Sigmoid colon (tissue), 4 donors: ENCODE measurements around the gene GALNT12.

ENCODE experiments used
- CTCF ChIP-seq, 4 experiments: fragments of 450-650 bp in 3 of 4; fragments of 200-600 bp in 1 of 4; IDR thresholded peaks; one replicate each; pipeline ENCODE4 v1.5.1; 2016 to 2019; ENCODE audit warnings: antibody characterized with exemption in 4 of 4, mild to moderate bottlenecking in 3 of 4, moderate library complexity in 2 of 4
- POLR2A ChIP-seq, 2 donors: fragments of 450-650 bp; IDR thresholded peaks; one replicate each; pipeline ENCODE4 v1.6.1; 2016; ENCODE audit warnings: antibody characterized with exemption in 2 of 2, mild to moderate bottlenecking in 2 of 2, moderate library complexity in 2 of 2
- POLR2AphosphoS5 ChIP-seq, 4 donors: sonication (generic); formaldehyde crosslinking; IDR thresholded peaks; one replicate each; pipeline ENCODE4 v1.6.1; 2017; ENCODE audit warnings: antibody characterized with exemption in 4 of 4

DNA sequence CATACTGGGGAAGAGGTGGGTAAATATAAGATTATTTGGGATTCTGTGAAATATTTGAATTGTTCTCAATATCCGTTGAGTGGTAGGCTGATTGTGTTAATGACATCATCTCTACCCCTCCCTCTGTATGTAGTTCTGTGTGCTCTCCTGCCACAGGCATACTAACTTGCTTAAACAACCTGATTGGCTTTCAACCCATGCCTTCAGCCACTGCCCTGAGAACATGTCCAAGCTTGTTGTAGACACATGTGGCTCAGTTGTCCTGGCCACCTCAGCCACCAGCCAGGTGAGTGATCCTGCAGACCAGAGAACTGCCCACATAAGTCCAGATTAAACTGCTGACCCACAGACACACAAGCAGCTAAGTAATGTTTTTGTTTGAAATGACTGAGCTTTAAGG is 42.2 kb upstream of the GALNT12 start:
- TF ChIP-seq POLR2A (IDR thresholded peaks at IDR 0.05) (no peak), CTCF (IDR thresholded peaks at IDR 0.05) (no peak), POLR2AphosphoS5 (IDR thresholded peaks at IDR 0.05) (no peak)
